GM10266 (cell line): Measurements from ENCODE around the gene SLC2A13.

Experiments used
- DNase-seq: peaks from one replicate; pipeline ENCODE4 v3.0.0; 2012; ENCODE audit errors: extremely low spot score
- CTCF ChIP-seq: IDR thresholded peaks from 2 replicates; pipeline ENCODE4 v1.5.1; 2012; ENCODE audit warnings: mild to moderate bottlenecking, low read depth; ENCODE audit not compliant: control insufficient read depth, insufficient read depth; ENCODE audit errors: missing control alignments

Gene SLC2A13

GRCh38 chr12:40028296-40028695 lies 77.6 kb downstream of the SLC2A13 start:
- DNase-seq, result no peak
- TF ChIP-seq CTCF, result no peak

GRCh38 chr12:40022850-40023249 lies 83.0 kb downstream of the SLC2A13 start:
- DNase-seq, result no peak
- TF ChIP-seq CTCF, result no peak

- DNase-seq, result no peak
These were observed 85.6 kb downstream of the SLC2A13 start for GRCh38 chr12:40020261-40020691.

GRCh38 chr12:40017488-40017887 lies 88.4 kb downstream of the SLC2A13 start:
- no peak for TF ChIP-seq CTCF
- no peak for DNase-seq

More at GRCh38 chr12:40020261-40020691, 85.6 kb downstream of the SLC2A13 start:
- no peak for TF ChIP-seq CTCF

- DNase-seq, result no peak
- no peak for TF ChIP-seq CTCF
These were observed 88.9 kb downstream of the SLC2A13 start for GRCh38 chr12:40016980-40017379.

GRCh38 chr12:40015881-40016280 lies 90.0 kb downstream of the SLC2A13 start:
- TF ChIP-seq CTCF, result no peak
- no peak for DNase-seq

- no peak for TF ChIP-seq CTCF
- no peak for DNase-seq
These were observed 90.5 kb downstream of the SLC2A13 start for GRCh38 chr12:40015345-40015744.

GRCh38 chr12:40013847-40014246 lies 92.0 kb downstream of the SLC2A13 start:
- DNase-seq, result no peak
- no peak for TF ChIP-seq CTCF
